22Rv1 (cell line): ENCODE measurements around the gene KYNU.

Source experiments
- CTCF ChIP-seq: fragments of 450-650 bp; IDR thresholded peaks from 2 replicates; pipeline ENCODE4 v1.5.1; 2017; ENCODE audit warnings: mild to moderate bottlenecking
- ZFX ChIP-seq: fragments of 450-650 bp; IDR thresholded peaks from 2 replicates; pipeline ENCODE4 v1.6.1; 2017; ENCODE audit warnings: antibody characterized with exemption, borderline replicate concordance

- TF ChIP-seq CTCF (no peak), ZFX (no peak)
These were observed 206.2 kb downstream of the KYNU start for GRCh38 chr2:143083636-143084035.
